Neuronal stem cell (in vitro differentiated cells): ENCODE measurements around the gene C10orf71.

Experiments used
- DNase-seq: peaks from one replicate; pipeline ENCODE4 v3.0.0-alpha.2; 2013; ENCODE audit warnings: low spot score
- H2AFZ ChIP-seq: one replicate; pipeline ENCODE4 v1.6.1; 2013; ENCODE audit warnings: mild to moderate bottlenecking, low read length, inconsistent platforms
- H2AK5ac ChIP-seq: 2 replicates; pipeline ENCODE4 v1.6.1; 2013; ENCODE audit warnings: low read depth, mild to moderate bottlenecking, inconsistent platforms, low read length, moderate library complexity, mixed read lengths
- H2BK120ac ChIP-seq: 2 replicates; pipeline ENCODE4 v1.6.1; 2013; ENCODE audit warnings: low read depth, mild to moderate bottlenecking, inconsistent platforms, low read length, moderate library complexity, mixed read lengths
- H2BK12ac ChIP-seq: one replicate; pipeline ENCODE4 v1.6.1; 2013; ENCODE audit warnings: low read length, inconsistent platforms
- H2BK15ac ChIP-seq: 2 replicates; pipeline ENCODE4 v1.6.1; 2013; ENCODE audit warnings: mild to moderate bottlenecking, low read length, inconsistent platforms, mixed read lengths
- H2BK5ac ChIP-seq: one replicate; pipeline ENCODE4 v1.6.1; 2013; ENCODE audit warnings: inconsistent platforms, mild to moderate bottlenecking, low read length, moderate library complexity
- H3K14ac ChIP-seq: one replicate; pipeline ENCODE4 v1.6.1; 2013; ENCODE audit warnings: low read length, inconsistent platforms
- H3K18ac ChIP-seq: 2 replicates; pipeline ENCODE4 v1.6.1; 2013; ENCODE audit warnings: low read length, inconsistent platforms
- H3K23ac ChIP-seq: 2 replicates; pipeline ENCODE4 v1.6.1; 2013; ENCODE audit warnings: low read depth, mild to moderate bottlenecking, mixed read lengths, low read length, inconsistent platforms; ENCODE audit not compliant: poor library complexity
- H3K27ac ChIP-seq: replicated peaks from 3 replicates; pipeline ENCODE4 v1.5.1; 2013; ENCODE audit warnings: low read length, inconsistent platforms
- H3K27me3 ChIP-seq, 3 experiments: 2 replicates each; pipeline ENCODE4 v1.6.1; 2013; ENCODE audit warnings: low read length in 3 of 3, mild to moderate bottlenecking in 2 of 3, inconsistent platforms in 1 of 3, low read depth in 1 of 3, mixed read lengths in 1 of 3, moderate library complexity in 1 of 3; ENCODE audit not compliant: control insufficient read depth in 3 of 3, insufficient read depth in 3 of 3
- H3K36me3 ChIP-seq, 2 donors: replicated peaks in 1 of 2; 2 replicates each; pipeline ENCODE4 v1.6.1; 2013; ENCODE audit warnings: low read length in 2 of 2; ENCODE audit not compliant: control insufficient read depth in 2 of 2, insufficient read depth in 2 of 2
- H3K4ac ChIP-seq: 2 replicates; pipeline ENCODE4 v1.6.1; 2013; ENCODE audit warnings: inconsistent platforms, mild to moderate bottlenecking, low read length, moderate library complexity
- H3K4me1 ChIP-seq, 2 donors: 1 replicate in 1 of 2; 2 replicates in 1 of 2; pipeline ENCODE4 v1.6.1; 2013; ENCODE audit warnings: low read length in 2 of 2, low read depth in 1 of 2; ENCODE audit not compliant: control insufficient read depth in 2 of 2, insufficient read depth in 1 of 2
- H3K4me2 ChIP-seq: one replicate; pipeline ENCODE4 v1.6.1; 2013; ENCODE audit warnings: mild to moderate bottlenecking, low read length, inconsistent platforms; ENCODE audit not compliant: insufficient read depth, poor library complexity, severe bottlenecking
- H3K4me3 ChIP-seq, 2 donors: 2 replicates each; pipeline ENCODE4 v1.5.1; 2013; ENCODE audit warnings: low read length in 2 of 2, mild to moderate bottlenecking in 2 of 2, inconsistent platforms in 1 of 2, moderate library complexity in 1 of 2
- H3K79me1 ChIP-seq: one replicate; pipeline ENCODE4 v1.6.1; 2013; ENCODE audit warnings: low read depth, mild to moderate bottlenecking, inconsistent platforms, low read length, moderate library complexity
- H3K9ac ChIP-seq: one replicate; pipeline ENCODE4 v1.6.1; 2013; ENCODE audit warnings: mild to moderate bottlenecking, low read depth, low read length, inconsistent platforms; ENCODE audit not compliant: poor library complexity
- H3K9me3 ChIP-seq, 2 donors: replicated peaks in 1 of 2; 2 replicates each; pipeline versions ENCODE3 to v1.6.1; 2013; ENCODE audit warnings: low read length in 2 of 2, mild to moderate bottlenecking in 2 of 2, inconsistent platforms in 1 of 2, low read depth in 1 of 2, mixed read lengths in 1 of 2, moderate library complexity in 1 of 2; ENCODE audit not compliant: control insufficient read depth in 2 of 2, insufficient read depth in 1 of 2
- H4K8ac ChIP-seq: one replicate; pipeline ENCODE4 v1.6.1; 2013; ENCODE audit warnings: low read depth, mild to moderate bottlenecking, inconsistent platforms, low read length, moderate library complexity
- H4K91ac ChIP-seq: one replicate; pipeline ENCODE4 v1.6.1; 2013; ENCODE audit warnings: low read length, low read depth, mild to moderate bottlenecking, inconsistent platforms; ENCODE audit not compliant: poor library complexity
- WGBS, 2 donors: extraction: QIAGEN DNeasy Blood & Tissue Kit; methylation state at CpG; one replicate each; pipeline ENCODE4 v1.1.7; 2013; ENCODE audit warnings: missing lambda C conversion rate in 2 of 2, mixed read lengths in 1 of 2; ENCODE audit not compliant: insufficient read length in 2 of 2, insufficient replicate concordance in 1 of 2; ENCODE audit errors: extremely low coverage in 2 of 2; 5-methylcytosine and 5-hydroxymethylcytosine counted together

C10orf71 gene

GRCh38 chr10:49309691-49310411 lies 10.9 kb downstream of the C10orf71 start:
- Histone ChIP-seq H3K9ac (no peak overlapping the region), H2AFZ (no peak overlapping the region), H4K91ac (no peak overlapping the region), H3K18ac (no peak overlapping the region), H3K79me1 (no peaks in the 10 kb centered on the region), H3K27me3 (no peaks in the 10 kb centered on the region), H3K23ac (no peak overlapping the region), H3K36me3 (no peaks in the 10 kb centered on the region), H4K8ac (no peak overlapping the region), H3K4me1 (no peaks in the 10 kb centered on the region), H3K27ac (no peak overlapping the region), H3K9me3 (no peaks in the 10 kb centered on the region), H3K14ac (no peak overlapping the region), H2BK12ac (no peak overlapping the region), H2BK5ac (no peak overlapping the region), H3K4ac (no peak overlapping the region), H3K4me3 (no peak overlapping the region), H3K4me2 (no peak overlapping the region), H2BK15ac (no peak overlapping the region), H2AK5ac (no peak overlapping the region), H2BK120ac (no peak overlapping the region)
- no CpG with 5 or more reads among the region's 9 CpGs for WGBS, 2 donors
- DNase-seq, result no peak

- no peak overlapping the region for H2BK120ac ChIP-seq
- H4K8ac ChIP-seq, result no peak overlapping the region
- no peak overlapping the region for H2BK5ac ChIP-seq
- no peak overlapping the region for H3K4me3 ChIP-seq
- no peak overlapping the region for H2BK12ac ChIP-seq
- H2AFZ ChIP-seq, result no peak overlapping the region
- peak overlapping the region; percentile 57 for H3K9ac ChIP-seq
- H3K79me1 ChIP-seq, result no peaks in the 10 kb centered on the region
- H3K14ac ChIP-seq, result no peak overlapping the region
- H2AK5ac ChIP-seq, result no peak overlapping the region
- peak overlapping the region; percentile 40 for H3K18ac ChIP-seq
- DNase-seq, result no peak
- no peak overlapping the region for H4K91ac ChIP-seq
- no peak overlapping the region for H3K27ac ChIP-seq
- no peak overlapping the region for H2BK15ac ChIP-seq
- no peaks in the 10 kb centered on the region for H3K27me3 ChIP-seq
- no peaks in the 10 kb centered on the region for H3K36me3 ChIP-seq
- WGBS, 2 donors, result no CpG with 5 or more reads among the region's 5 CpGs
- H3K9me3 ChIP-seq, result no peaks in the 10 kb centered on the region
- no peaks in the 10 kb centered on the region for H3K4me1 ChIP-seq
- H3K4ac ChIP-seq, result no peak overlapping the region
- H3K23ac ChIP-seq, result no peak overlapping the region
- H3K4me2 ChIP-seq, result no peak overlapping the region
Observed at GRCh38 chr10:49310460-49310859, 11.5 kb downstream of the C10orf71 start.

- no peak overlapping the region for H4K8ac ChIP-seq
- no peak overlapping the region for H3K4me3 ChIP-seq
- H3K18ac ChIP-seq, result no peak overlapping the region
- H3K4me1 ChIP-seq, result no peaks in the 10 kb centered on the region
- no peak overlapping the region for H3K9ac ChIP-seq
- H3K14ac ChIP-seq, result no peak overlapping the region
- H4K91ac ChIP-seq, result no peak overlapping the region
- no peak overlapping the region for H2AFZ ChIP-seq
- no peak for DNase-seq
- no peaks in the 10 kb centered on the region for H3K79me1 ChIP-seq
- no peaks in the 10 kb centered on the region for H3K9me3 ChIP-seq
- no peak overlapping the region for H2AK5ac ChIP-seq
- H3K36me3 ChIP-seq, result no peaks in the 10 kb centered on the region
- H2BK120ac ChIP-seq, result no peak overlapping the region
- no peak overlapping the region for H2BK5ac ChIP-seq
- H3K27me3 ChIP-seq, result no peaks in the 10 kb centered on the region
- H2BK12ac ChIP-seq, result no peak overlapping the region
- H3K4me2 ChIP-seq, result no peak overlapping the region
- H3K4ac ChIP-seq, result no peak overlapping the region
- no peak overlapping the region for H2BK15ac ChIP-seq
- no peak overlapping the region for H3K23ac ChIP-seq
- no CpG with 5 or more reads among the region's 7 CpGs for WGBS, 2 donors
- no peak overlapping the region for H3K27ac ChIP-seq
Observed at GRCh38 chr10:49310901-49311554, 12.1 kb downstream of the C10orf71 start.

DNA sequence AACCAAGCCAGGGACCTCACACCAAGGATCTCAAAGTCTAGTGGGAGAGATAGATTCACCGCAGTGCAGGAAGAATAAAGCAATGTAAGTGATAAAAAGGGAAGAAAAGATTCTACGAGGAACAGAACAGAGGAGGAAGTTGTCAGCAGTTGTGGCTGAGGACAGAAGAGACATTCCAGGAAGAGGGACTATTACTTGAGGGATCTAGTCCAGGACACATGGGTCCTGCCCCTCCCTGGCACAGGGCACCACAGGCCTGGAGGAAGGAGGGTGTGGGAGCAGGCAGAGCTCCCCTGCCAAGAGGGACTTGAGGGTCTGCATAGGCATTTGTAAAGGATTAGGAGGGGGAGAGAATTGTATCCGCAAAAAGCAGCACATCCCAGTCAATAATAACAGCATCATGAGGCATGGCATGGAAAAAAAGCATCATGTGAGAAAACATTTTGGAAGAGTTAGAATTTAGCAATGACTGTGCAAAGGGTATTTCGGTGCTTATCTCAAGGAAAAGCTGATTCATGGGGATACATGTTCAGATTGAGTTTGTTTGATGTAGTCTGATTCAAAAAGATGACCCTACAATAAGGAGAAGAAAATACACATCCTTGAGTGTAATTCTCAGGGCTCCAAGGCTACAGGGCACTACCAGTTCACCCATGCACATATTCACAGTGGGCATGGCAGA lies 12.7 kb downstream of the C10orf71 start:
- Histone ChIP-seq H2BK12ac (no peak overlapping the region), H3K4me1 (no peaks in the 10 kb centered on the region), H3K27ac (no peak overlapping the region), H3K79me1 (no peaks in the 10 kb centered on the region), H3K9me3 (no peaks in the 10 kb centered on the region), H3K23ac (no peak overlapping the region), H2AK5ac (no peak overlapping the region), H2AFZ (no peak overlapping the region), H2BK120ac (no peak overlapping the region), H4K8ac (no peak overlapping the region), H3K14ac (no peak overlapping the region), H2BK5ac (no peak overlapping the region), H3K9ac (no peak overlapping the region), H3K18ac (no peak overlapping the region), H3K36me3 (no peaks in the 10 kb centered on the region), H3K4me2 (no peak overlapping the region), H3K27me3 (no peaks in the 10 kb centered on the region), H2BK15ac (no peak overlapping the region), H3K4ac (no peak overlapping the region), H3K4me3 (no peak overlapping the region), H4K91ac (no peak overlapping the region)
- WGBS, 2 donors, result no CpG with 5 or more reads among the region's 4 CpGs
- DNase-seq, result no peak
